ENCODE data around the gene UPF3A. TPM values are rescaled to one million over a fixed set of nuclear protein-coding genes. Genes with fewer than 3 reads are reported as not detected.

The UPF3A gene
- total RNA-seq, 4 donors from 2014 or later, result 19.1 to 42.5 (median 25.6) TPM

GRCh38 chr13:114288157-114288591, 6.8 kb downstream of the UPF3A start:
- no peaks in the 10 kb centered on the region for H3K27me3 ChIP-seq
- no peak overlapping the region for H3K4me3 ChIP-seq
- peaks cover 25 to 91% (median 30%) of the 10 kb centered on the region in 3 donors for H3K36me3 ChIP-seq
- 92 to 94% methylated on average over 6 to 7 of the region's 8 CpGs for WGBS, 2 donors
- no peaks in the 10 kb centered on the region for H3K9me3 ChIP-seq
- no peak for TF ChIP-seq CTCF (IDR thresholded peaks at IDR 0.05)
- no peak for TF ChIP-seq POLR2A (IDR thresholded peaks at IDR 0.05)
- no peak for DNase-seq
- no peak overlapping the region for H3K27ac ChIP-seq
- intact Hi-C loops (cut with DNase I), result no loop called here
- peaks cover 0 to 21% (median under 1%) of the 10 kb centered on the region in 3 donors for H3K4me1 ChIP-seq

- Histone ChIP-seq H3K27me3 (no peaks in the 10 kb centered on the region), H3K27ac (no peak overlapping the region), H3K4me3 (no peak overlapping the region), H3K9me3 (no peaks in the 10 kb centered on the region), H3K4me1 (peaks cover 0 to 14% (median 0%) of the 10 kb centered on the region in 3 donors), H3K36me3 (peaks cover 27 to 88% (median 27%) of the 10 kb centered on the region in 3 donors)
- DNase-seq, result no peak
- TF ChIP-seq POLR2A (IDR thresholded peaks at IDR 0.05) (no peak), CTCF (IDR thresholded peaks at IDR 0.05) (no peak)
- intact Hi-C loops (cut with DNase I), result no loop called here
- WGBS, 2 donors, result 71 to 92% methylated on average over 7 to 9 of the region's 10 CpGs
Observed at GRCh38 chr13:114296448-114296847, 15.0 kb downstream of the UPF3A start.

GRCh38 chr13:114296902-114297301, 15.5 kb downstream of the UPF3A start:
- TF ChIP-seq POLR2A (IDR thresholded peaks at IDR 0.05) (no peak), CTCF (IDR thresholded peaks at IDR 0.05) (no peak)
- Histone ChIP-seq H3K27me3 (no peaks in the 10 kb centered on the region), H3K36me3 (peaks cover 24 to 88% (median 27%) of the 10 kb centered on the region in 3 donors), H3K4me1 (peaks cover 0 to 14% (median 0%) of the 10 kb centered on the region in 3 donors), H3K27ac (no peak overlapping the region), H3K9me3 (no peaks in the 10 kb centered on the region), H3K4me3 (no peak overlapping the region)
- 91 to 97% methylated on average over 5 of the region's 5 CpGs for WGBS, 2 donors
- intact Hi-C loops (cut with DNase I), result no loop called here
- no peak for DNase-seq

- WGBS, 2 donors, result 83 to 89% methylated on average over 12 of the region's 12 CpGs
- Histone ChIP-seq H3K4me3 (no peak overlapping the region), H3K27ac (no peak overlapping the region), H3K4me1 (peaks cover 0 to 14% (median 0%) of the 10 kb centered on the region in 3 donors), H3K9me3 (no peaks in the 10 kb centered on the region), H3K27me3 (no peaks in the 10 kb centered on the region), H3K36me3 (peaks cover 9 to 91% (median 25%) of the 10 kb centered on the region in 3 donors)
- intact Hi-C loops (cut with DNase I), result no loop called here
- DNase-seq, result no peak
- TF ChIP-seq CTCF (IDR thresholded peaks at IDR 0.05) (no peak), POLR2A (IDR thresholded peaks at IDR 0.05) (no peak)
Observed at GRCh38 chr13:114298866-114299265, 17.5 kb downstream of the UPF3A start.

- no peak overlapping the region for H3K27ac ChIP-seq
- peaks cover 0 to 12% (median 0%) of the 10 kb centered on the region in 3 donors for H3K4me1 ChIP-seq
- whole genome bisulfite sequencing, 2 donors, result 88 to 95% methylated on average over 11 to 12 of the region's 12 CpGs
- H3K4me3 ChIP-seq, result no peak overlapping the region
- intact Hi-C loops (cut with DNase I), result no loop called here
- H3K9me3 ChIP-seq, result no peaks in the 10 kb centered on the region
- H3K36me3 ChIP-seq, result peaks cover 9 to 93% (median 25%) of the 10 kb centered on the region in 3 donors
- TF ChIP-seq CTCF (IDR thresholded peaks at IDR 0.05) (no peak), POLR2A (IDR thresholded peaks at IDR 0.05) (no peak)
- H3K27me3 ChIP-seq, result no peaks in the 10 kb centered on the region
- no peak for DNase-seq
Observed at GRCh38 chr13:114299604-114300305, 18.4 kb downstream of the UPF3A start.
